HUES48 (cell line): Measurements from ENCODE around the gene TTC3.
"Not testable (repeated sequence)": the region's sequence is repeated elsewhere in the genome, so short reads cannot be mapped to it uniquely, and the experiment has no call there.

Source experiments
- H3K27ac ChIP-seq: one replicate; pipeline ENCODE4 v1.7.0; 2013; ENCODE audit warnings: low read depth, low read length, inconsistent platforms
- H3K27me3 ChIP-seq: 2 replicates; pipeline ENCODE4 v1.6.1; 2013; ENCODE audit warnings: mild to moderate bottlenecking, low read length; ENCODE audit not compliant: control insufficient read depth, insufficient read depth
- H3K36me3 ChIP-seq: 2 replicates; pipeline ENCODE4 v1.6.1; 2013; ENCODE audit warnings: low read length; ENCODE audit not compliant: control insufficient read depth, insufficient read depth
- H3K4me1 ChIP-seq: 2 replicates; pipeline ENCODE4 v1.6.1; 2013; ENCODE audit warnings: mild to moderate bottlenecking, low read length; ENCODE audit not compliant: control insufficient read depth, insufficient read depth
- H3K4me3 ChIP-seq: 2 replicates; pipeline ENCODE4 v1.5.1; 2013; ENCODE audit warnings: mild to moderate bottlenecking, low read depth, low read length
- H3K9ac ChIP-seq: 2 replicates; pipeline ENCODE4 v1.6.1; 2013; ENCODE audit warnings: mild to moderate bottlenecking, low read depth, low read length, moderate library complexity
- H3K9me3 ChIP-seq: 2 replicates; pipeline ENCODE4 v1.6.1; 2013; ENCODE audit warnings: low read length; ENCODE audit not compliant: control insufficient read depth, insufficient read depth

Gene TTC3

GRCh38 chr21:37208056-37208721, 135.1 kb downstream of the TTC3 start:
- no peak overlapping the region for H3K9ac ChIP-seq
- no peak overlapping the region for H3K4me3 ChIP-seq
- peaks cover 5% of the 10 kb centered on the region; the same call in 1 of the 2 replicates for H3K9me3 ChIP-seq
- no peaks in the 10 kb centered on the region for H3K4me1 ChIP-seq
- no peak overlapping the region for H3K27ac ChIP-seq
- H3K36me3 ChIP-seq = no peaks in the 10 kb centered on the region
- H3K27me3 ChIP-seq = no peaks in the 10 kb centered on the region

GRCh38 chr21:37208741-37209225, 135.7 kb downstream of the TTC3 start:
- no peak overlapping the region for H3K27ac ChIP-seq
- no peak overlapping the region for H3K9ac ChIP-seq
- no peaks in the 10 kb centered on the region for H3K36me3 ChIP-seq
- H3K4me3 ChIP-seq = no peak overlapping the region
- H3K4me1 ChIP-seq = no peaks in the 10 kb centered on the region
- peaks cover 5% of the 10 kb centered on the region; the same call in 1 of the 2 replicates for H3K9me3 ChIP-seq
- no peaks in the 10 kb centered on the region for H3K27me3 ChIP-seq

GRCh38 chr21:37210130-37210529, 137.1 kb downstream of the TTC3 start:
- no peaks in the 10 kb centered on the region for H3K36me3 ChIP-seq
- H3K9me3 ChIP-seq = peaks cover 5% of the 10 kb centered on the region; the same call in 1 of the 2 replicates
- H3K27me3 ChIP-seq = no peaks in the 10 kb centered on the region
- H3K4me1 ChIP-seq = no peaks in the 10 kb centered on the region
- H3K27ac ChIP-seq = no peak overlapping the region
- no peak overlapping the region for H3K4me3 ChIP-seq
- no peak overlapping the region for H3K9ac ChIP-seq

- Histone ChIP-seq H3K9ac (no peak overlapping the region), H3K27ac (no peak overlapping the region), H3K9me3 (peaks cover 5% of the 10 kb centered on the region; the same call in 1 of the 2 replicates), H3K36me3 (no peaks in the 10 kb centered on the region), H3K27me3 (no peaks in the 10 kb centered on the region), H3K4me3 (no peak overlapping the region), H3K4me1 (no peaks in the 10 kb centered on the region)
Observed at GRCh38 chr21:37210799-37211198, 137.7 kb downstream of the TTC3 start.

GRCh38 chr21:37214952-37215351, 141.9 kb downstream of the TTC3 start:
- Histone ChIP-seq H3K9ac (no peak overlapping the region), H3K4me1 (no peaks in the 10 kb centered on the region), H3K27me3 (peaks cover 8% of the 10 kb centered on the region), H3K4me3 (no peak overlapping the region), H3K9me3 (peaks cover 4% of the 10 kb centered on the region; the same call in 1 of the 2 replicates), H3K27ac (no peak overlapping the region), H3K36me3 (no peaks in the 10 kb centered on the region)

GRCh38 chr21:37219761-37220432, 146.8 kb downstream of the TTC3 start:
- Histone ChIP-seq H3K4me3 (peak overlapping the region; percentile 58), H3K27ac (no peak overlapping the region), H3K9ac (no peak overlapping the region)

GRCh38 chr21:37220433-37220980, 147.5 kb downstream of the TTC3 start:
- Histone ChIP-seq H3K36me3 (peaks cover 25% of the 10 kb centered on the region), H3K9me3 (no peaks in the 10 kb centered on the region), H3K27me3 (peaks cover 13% of the 10 kb centered on the region), H3K9ac (no peak overlapping the region), H3K4me1 (0 out of 2 replicates have a peak, but pooled peaks cover 5% of the 10 kb centered on the region), H3K27ac (no peak overlapping the region), H3K4me3 (peak overlapping the region; percentile 58)

More at GRCh38 chr21:37219761-37220432, 146.8 kb downstream of the TTC3 start:
- Histone ChIP-seq H3K27me3 (peaks cover 13% of the 10 kb centered on the region), H3K9me3 (no peaks in the 10 kb centered on the region), H3K4me1 (0 out of 2 replicates have a peak, but pooled peaks cover 5% of the 10 kb centered on the region), H3K36me3 (peaks cover 19% of the 10 kb centered on the region)

GRCh38 chr21:37220981-37221664, 148.1 kb downstream of the TTC3 start:
- Histone ChIP-seq H3K27me3 (peaks cover 13% of the 10 kb centered on the region), H3K9ac (no peak overlapping the region), H3K27ac (no peak overlapping the region), H3K4me3 (peak overlapping the region; percentile 58), H3K9me3 (no peaks in the 10 kb centered on the region), H3K4me1 (0 out of 2 replicates have a peak, but pooled peaks cover 5% of the 10 kb centered on the region), H3K36me3 (peaks cover 31% of the 10 kb centered on the region)

- H3K27ac ChIP-seq, H3K9ac ChIP-seq, H3K4me1 ChIP-seq, H3K9me3 ChIP-seq, H3K4me3 ChIP-seq: not testable (repeated sequence)
- H3K36me3 ChIP-seq = peaks cover 42% of the 10 kb centered on the region
- peaks cover 13% of the 10 kb centered on the region for H3K27me3 ChIP-seq
Observed at GRCh38 chr21:37222248-37222647, 149.2 kb downstream of the TTC3 start.

GRCh38 chr21:37223804-37224345, 150.8 kb downstream of the TTC3 start:
- H3K9ac ChIP-seq = no peak overlapping the region
- peaks cover 59% of the 10 kb centered on the region for H3K36me3 ChIP-seq
- no peak overlapping the region for H3K27ac ChIP-seq
- H3K9me3 ChIP-seq = no peaks in the 10 kb centered on the region
- H3K4me1 ChIP-seq = 0 out of 2 replicates have a peak, but pooled peaks cover 5% of the 10 kb centered on the region
- H3K27me3 ChIP-seq = peaks cover 13% of the 10 kb centered on the region
- H3K4me3 ChIP-seq = no peak overlapping the region
